NCI-H774 (cell line): ENCODE data around the gene NR1I2.

Experiments used
- DNase-seq: peaks from one replicate; lab custom pipeline; 2025; lab: John Stamatoyannopoulos, UW

The NR1I2 gene

DNA sequence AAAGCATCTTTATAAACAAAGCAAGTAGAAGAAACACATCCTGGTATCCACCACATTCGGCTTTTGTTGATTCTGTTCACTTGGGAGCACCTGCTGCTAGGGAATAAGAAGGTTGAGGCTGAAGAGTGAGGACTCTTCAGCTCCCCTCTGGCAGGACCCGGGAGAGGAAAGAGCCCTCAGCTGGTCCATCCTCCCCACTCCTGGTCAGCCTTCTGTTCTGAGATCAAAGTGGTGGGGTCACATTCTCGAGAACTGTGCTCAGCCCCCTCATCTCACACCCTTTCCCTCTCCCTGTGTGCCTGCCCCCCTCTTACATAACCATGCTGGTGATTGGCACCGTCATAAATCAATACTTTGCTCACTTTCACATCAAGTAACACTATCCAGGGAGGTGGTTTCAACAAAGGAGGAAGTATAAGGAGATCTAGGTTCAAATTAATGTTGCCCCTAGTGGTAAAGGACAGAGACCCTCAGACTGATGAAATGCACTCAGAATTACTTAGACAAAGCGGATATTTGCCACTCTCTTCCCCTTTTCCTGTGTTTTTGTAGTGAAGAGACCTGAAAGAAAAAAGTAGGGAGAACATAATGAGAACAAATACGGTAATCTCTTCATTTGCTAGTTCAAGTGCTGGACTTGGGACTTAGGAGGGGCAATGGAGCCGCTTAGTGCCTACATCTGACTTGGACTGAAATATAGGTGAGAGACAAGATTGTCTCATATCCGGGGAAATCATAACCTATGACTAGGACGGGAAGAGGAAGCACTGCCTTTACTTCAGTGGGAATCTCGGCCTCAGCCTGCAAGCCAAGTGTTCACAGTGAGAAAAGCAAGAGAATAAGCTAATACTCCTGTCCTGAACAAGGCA lies at the start of gene NR1I2:
Gene NR1I2, plus strand, starts transcription at position 772 of the 869 bp plus-strand sequence.
- DNase-seq: no peak

DNA sequence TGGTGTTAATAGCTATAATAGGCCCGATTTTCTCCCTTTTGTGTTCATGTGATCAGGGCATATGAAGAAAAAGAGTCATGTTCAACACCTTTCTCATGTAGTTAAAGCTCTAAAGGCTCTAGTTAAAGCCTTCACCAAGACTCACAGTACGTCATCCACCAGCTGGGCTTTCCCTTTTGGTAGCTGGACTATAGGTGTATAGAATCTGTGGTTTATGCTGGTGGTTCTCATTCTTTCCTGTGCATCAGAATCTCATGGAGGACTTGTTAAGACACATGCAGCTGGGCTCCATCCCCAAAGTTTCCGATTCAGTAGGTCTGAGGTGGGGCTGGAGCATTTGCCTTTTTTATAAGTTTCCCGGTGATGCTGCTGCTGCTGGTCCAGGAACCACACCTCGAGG lies 48.1 kb upstream of the NR1I2 start:
- no peak for DNase-seq

DNA sequence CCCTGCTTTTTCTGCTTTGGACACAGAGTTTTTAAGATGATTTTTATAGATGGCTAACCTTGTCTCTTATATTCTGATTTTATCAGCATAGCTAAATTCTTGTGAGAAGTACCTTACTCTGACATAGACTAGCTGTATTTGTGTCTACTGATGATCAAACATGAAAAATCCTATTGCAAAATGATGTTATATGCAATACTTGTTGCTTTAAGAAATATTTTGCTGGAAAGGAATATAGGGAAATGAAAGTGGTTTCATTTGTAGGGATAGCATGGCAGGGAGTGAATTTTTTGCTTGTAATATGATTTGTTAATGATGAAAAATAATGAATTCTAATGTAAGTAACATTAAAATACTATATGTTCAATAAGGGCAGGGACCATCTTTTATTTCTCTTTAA lies 43.2 kb upstream of the NR1I2 start:
- no peak for DNase-seq

DNA sequence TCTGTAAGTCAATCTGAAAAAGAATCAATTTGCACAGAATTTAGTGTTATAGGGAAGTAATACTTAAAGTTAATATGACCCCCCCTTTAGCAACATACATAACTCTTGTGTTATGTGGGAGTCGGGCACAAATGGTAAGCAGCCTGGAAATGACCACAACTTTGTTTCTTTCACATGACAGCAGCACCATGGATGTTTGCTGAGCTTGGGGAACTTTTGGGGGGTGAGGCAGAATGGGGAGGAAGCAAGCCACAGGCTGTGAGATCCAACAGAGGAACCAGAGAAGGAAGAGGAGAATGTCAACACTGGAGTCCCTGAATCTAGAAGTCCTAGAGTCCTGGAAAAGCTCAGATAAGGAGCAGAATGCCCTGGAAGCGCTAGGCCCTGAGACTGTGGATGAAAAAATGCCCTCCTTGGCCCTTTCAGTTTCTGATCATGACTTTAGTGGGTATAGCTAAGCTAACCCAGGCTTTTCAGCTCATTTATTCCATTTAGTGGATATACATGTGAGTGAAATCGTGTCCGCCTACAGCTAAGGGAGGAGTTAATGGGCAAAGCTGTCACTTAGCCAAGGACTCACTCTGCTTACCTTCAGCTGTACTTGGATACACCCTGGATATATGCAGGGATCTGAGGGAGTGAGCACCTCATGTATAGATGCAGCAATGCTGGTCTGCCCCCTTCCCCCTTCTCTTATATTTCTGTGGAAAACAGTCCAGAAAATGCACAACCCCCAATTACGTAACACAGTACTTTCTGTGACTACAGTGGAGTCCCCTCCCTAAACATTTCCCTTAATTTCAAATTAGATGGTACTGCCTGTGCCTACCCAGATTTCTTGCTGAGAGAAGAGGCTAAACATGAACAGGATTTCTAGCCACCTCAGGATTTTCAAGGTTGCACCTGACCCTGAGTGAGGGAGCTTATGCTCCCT lies 40.0 kb upstream of the NR1I2 start:
- DNase-seq: no peak

DNA sequence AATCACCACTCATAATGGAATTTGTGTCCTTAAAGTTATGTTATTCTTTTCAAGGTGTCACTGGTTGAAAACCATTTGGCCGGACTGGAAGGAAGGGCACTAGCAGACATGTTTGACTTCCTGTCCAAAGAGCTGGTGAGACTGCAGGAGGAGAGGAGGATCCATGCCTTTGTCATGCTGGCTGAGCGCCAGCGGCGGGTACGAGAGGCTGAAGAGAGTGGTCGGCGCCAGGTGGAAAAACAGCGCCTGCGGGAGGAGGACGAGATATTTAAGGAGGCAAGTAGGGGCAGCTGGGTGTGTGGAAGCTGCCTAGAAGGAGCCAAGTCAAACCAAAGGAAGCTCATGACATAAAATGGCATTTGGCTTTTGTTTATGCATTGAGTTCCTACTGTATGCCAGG lies 38.0 kb upstream of the NR1I2 start:
- no peak for DNase-seq

DNA sequence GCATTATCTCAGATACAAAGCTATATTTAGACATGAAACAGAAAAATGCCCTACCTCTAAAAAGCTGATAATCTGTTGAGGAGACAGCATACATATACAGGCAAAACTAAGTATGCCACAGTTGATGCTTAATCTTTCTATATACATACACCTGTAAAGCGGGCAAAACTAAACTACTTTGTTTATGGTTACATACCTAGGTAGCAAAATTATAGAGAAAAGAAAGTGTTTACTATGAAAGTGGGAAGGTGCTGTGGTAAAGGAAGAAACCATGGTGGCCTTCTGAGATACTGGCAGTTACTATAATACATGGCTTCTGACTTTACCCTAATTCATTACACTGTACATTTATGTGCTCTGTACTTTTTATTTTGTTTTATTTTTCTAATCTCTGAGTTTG lies 36.0 kb upstream of the NR1I2 start:
- DNase-seq: no peak

DNA sequence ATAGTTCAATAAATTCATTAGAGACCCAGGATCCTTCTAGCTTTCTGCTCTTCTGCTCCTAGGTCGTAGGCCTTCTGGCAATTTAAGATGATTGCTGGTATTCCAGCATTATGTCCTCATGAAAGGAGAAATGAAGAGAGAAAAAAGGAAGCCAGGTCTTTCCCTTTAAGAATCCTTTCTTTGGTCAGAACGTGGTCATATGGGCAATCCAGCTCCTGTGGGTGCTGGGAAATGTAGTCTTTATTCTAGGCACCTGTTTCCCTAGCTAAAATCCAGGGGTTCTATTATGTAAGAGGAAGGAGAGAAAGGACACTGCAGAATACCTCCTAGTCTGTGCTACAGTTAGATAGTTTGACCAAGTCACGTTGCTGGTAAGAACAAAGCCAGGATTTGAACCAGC lies 35.5 kb upstream of the NR1I2 start:
- DNase-seq: no peak

DNA sequence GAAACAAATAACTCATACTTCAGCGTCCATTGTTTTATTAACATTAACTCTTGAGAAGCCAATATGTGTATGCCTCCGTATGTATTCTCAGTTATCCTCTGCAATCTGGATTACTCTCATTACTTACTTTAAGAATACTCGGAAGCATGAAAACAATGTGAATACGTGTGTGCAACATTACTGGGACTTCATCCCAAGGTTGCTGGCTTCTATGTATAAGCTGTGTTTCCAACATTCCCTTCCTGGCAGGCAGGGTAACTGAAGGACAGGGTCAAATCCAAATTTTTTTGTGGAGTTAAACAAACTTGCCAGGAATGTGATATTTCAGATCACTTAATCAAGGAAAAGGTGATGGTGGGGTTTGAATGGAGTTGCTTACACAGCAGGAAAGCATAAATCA lies 34.5 kb upstream of the NR1I2 start:
- no peak for DNase-seq

DNA sequence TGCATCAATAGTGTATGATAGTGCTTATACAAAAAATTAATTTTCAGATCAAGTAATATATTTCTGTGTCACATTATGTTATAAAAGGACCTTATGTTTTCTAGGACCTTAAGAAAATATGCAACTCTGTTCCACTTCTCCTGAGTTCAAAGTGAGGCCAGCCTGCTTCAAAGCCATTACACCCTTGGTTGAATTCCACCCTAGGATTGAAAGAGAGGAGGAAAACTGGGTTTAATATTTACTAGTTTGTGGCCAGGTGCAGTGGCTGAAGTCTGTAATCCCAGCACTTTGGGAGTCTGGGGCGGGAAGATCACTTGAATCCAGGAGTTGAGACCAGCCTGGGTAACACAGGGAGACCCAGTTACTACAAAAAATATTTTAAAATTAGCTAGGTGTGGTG lies 32.9 kb upstream of the NR1I2 start:
- DNase-seq: no peak

DNA sequence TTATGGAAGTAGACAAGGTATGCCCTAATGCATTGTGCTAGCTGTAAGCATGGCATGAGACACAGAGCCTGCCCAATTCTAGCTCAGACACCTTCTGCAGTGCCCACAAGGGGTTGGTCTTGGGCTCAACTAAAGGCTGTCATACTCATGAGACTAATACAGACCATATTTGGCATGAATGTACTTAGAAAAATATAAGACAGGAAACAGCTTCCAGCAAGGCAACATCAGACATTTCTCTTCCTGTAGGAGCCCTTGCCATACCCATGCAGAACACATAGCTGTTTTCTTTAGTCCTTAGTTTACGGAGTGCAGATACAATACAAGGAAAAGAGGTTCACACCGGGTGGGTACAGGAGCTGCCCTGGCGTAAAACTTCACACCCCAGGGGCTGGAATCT lies 30.5 kb upstream of the NR1I2 start:
- DNase-seq: no peak

DNA sequence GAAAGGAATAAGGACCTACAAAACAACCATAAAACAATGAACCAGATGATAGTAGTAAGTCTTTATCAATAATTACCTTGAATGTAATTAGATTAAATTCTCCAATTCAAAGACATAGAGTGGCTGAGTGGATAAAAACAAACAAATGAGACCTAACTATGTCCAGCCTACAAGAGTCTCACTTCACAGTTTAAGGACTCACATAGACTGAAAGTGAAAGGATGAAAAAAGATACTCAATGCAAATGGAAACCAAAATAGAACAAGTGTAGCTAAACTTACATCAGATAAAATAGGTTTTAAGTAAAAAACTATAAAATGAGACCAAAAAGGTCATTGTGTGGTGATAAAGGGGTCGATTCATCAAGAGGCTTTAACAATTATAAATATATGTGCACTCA lies 21.9 kb upstream of the NR1I2 start:
- DNase-seq: no peak

DNA sequence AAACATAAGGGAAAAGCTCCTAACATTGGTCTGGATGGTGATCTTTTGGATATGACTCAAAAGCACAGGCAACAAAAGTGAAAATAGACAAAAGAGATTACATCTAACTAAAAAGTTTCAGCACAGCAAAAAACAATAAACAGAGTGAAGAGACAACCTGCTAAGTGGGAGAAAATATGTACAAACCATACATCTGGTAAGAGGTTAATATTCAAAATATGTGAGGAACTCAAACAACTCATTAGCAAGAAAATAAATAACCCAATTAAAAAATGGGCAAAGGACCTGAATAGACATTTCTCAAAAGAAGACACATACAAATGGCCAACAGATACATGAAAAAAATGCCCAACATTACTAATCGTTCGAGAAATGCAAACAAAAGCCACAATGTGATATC lies 19.0 kb upstream of the NR1I2 start:
- DNase-seq: no peak

DNA sequence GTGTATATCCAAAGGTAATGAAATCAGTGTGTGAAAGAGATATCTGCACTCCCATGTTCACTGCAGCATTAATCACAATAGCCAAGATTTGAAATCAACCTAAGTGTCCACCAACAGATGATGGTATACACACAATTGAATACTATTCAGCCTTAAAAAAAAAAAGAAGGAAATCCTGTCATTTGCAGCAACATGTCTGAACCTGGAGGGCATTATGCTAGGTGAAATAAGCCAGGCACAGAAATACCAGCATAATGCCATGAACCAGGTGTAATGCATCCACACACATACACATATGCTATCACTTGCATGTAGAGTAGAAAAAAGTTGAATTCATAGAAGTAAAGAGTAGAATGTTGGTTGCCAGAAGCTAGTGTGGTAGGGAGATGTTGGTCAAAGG lies 18.4 kb upstream of the NR1I2 start:
- no peak for DNase-seq

DNA sequence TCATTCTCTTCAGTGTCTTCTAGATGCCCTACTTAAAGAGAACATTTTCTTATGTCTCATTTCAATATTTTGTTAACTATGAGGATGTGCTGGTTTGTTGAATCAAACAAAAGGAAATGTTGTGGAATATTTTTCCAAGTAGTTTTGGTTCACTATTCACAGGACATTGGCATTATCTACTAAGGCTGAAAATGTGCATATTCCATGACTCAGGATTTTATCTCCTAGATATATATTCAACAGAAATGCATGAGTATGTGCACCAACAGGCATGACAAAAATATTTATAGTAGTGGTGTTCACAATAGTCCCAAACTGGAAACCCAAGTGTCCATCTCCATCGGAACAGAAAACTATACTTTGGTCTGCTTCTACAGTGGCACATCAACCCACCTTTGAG lies 16.7 kb upstream of the NR1I2 start:
- no peak for DNase-seq

DNA sequence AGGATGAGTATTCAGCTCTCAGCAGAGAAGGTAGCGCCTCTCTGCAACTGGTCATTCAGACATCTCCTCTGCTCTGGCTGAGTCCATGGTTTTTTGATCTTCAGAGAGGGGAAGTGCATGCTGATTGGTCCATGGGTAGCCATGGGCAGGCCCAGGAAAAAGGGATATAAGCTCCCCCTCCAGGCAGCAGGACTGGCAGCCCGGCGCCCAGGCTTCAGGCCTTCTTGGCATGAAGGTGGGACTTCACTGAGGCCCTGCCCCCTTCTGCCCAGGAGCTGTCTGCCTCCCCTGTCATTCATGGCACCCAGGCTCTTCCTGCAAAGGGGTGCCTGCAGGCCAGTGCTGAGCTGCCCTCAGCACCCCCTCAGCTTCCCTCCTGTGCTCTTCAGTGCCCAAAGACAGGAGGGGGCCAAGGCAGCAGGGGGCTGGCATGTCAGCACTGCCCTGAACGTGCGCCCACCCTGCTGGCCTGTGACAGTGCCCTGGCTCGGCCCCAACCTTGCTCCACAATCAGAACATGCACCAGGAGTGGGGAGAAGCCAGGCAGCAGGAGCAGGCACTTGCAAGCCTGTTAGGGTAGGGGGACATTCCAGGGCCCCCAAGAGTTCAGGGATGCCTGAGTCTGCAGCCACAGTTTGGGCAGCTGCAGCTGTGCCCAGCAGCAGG lies 13.8 kb upstream of the NR1I2 start:
- no peak for DNase-seq

DNA sequence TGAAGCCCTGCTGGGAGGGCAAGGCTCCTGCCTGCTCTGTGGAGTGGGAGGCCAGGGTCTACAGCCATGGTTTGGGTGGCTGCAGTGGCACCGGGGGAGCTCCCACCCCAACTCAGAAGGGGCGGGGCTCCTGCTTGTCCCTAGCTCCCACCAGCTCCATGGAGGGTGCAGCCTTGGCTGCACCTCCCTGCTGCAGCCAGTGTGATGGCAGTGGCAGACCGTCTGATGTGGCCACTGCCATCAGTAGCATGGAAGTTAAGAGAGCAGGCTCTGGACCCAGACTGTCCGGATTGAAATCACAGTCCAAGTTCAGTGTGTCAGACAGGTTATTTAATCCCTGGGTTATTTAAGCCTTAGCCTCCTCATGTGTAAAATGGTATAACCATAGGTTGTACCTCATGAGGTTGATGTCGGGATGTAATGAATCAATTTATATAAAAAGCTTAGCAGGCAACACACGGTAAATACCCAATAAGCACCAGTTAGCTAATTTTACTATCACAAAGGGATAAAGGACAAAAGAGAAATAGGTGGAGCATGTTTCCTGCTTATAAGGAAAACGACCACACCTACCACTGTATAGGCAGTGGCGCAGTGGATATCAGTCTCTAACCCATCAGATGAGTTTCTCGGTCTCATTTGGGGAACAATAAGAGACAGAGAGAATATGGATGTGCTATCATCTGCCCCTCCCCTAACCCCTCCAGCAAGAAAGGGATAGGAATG lies 13.1 kb upstream of the NR1I2 start:
- no peak for DNase-seq

DNA sequence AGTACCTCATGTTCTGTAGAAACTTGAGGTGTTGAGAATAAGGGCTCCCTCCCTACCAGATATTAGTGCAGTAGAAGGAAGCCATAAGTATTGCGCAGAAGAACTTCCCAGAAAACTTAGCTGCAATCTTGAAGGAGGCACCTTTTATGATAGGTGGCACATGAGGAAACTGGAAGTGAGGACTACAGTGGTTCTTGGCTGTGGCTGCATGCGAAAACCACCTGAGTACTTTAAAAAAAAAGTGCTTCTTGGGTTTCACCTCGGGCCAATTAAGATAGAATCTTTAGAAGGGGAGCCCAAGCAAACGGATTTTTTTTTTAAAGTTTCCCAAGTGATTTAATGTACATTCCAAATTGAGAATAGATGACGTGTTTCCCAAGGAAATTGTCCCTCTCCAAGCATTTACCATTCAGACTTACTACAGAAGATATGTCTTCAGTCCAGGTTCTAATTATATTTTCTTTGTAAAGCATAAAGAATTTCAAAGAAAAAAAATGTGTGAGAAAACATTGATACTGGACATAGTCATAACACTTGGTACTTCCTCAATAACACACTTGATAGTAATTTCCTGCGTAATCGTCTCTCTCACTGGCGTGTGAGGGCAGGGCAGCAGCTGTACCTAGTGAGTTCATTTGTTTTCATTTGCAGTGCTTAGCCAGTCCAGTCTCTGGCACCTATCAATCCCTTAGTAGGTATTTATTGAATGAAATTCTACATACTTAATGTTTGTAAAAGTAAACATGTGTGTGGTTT lies 12.3 kb upstream of the NR1I2 start:
- DNase-seq: no peak

DNA sequence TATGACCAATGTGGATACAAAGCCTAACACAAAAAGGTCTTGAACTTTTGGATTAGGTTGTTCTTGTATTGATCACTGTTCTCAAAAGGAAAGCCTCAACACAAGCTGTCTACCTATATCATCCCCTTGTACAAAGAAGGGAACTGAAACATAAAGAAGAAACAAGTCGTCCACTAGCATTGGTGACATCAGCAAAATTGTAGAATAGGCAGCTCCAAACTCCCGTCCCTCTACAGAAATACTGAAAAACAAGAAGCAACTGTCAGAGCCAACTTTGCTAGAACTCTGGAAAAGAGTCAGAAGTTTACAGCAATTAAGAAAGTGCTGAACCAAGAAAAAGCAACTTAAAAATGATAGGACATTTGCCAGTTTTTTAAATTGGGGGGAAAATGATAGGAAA lies 7.5 kb upstream of the NR1I2 start:
- no peak for DNase-seq

DNA sequence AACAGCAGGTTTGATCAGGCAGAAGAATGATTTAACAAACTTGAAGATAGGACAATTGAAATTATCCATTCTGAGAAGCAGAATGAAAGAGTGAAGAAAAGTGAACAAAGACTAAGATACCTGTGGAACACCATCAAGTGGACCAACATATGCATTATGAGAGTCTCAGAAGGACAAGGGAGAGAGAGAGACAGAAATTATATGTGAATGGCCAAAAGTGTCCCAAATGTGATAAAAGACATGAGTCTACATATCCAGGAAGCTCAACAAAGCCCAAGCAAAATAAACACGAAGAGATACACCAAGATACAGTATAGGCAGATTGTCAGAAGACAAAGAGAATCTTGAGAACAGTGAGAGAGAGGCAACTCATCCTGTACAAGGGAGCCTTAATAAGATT lies 5.6 kb upstream of the NR1I2 start:
- no peak for DNase-seq

DNA sequence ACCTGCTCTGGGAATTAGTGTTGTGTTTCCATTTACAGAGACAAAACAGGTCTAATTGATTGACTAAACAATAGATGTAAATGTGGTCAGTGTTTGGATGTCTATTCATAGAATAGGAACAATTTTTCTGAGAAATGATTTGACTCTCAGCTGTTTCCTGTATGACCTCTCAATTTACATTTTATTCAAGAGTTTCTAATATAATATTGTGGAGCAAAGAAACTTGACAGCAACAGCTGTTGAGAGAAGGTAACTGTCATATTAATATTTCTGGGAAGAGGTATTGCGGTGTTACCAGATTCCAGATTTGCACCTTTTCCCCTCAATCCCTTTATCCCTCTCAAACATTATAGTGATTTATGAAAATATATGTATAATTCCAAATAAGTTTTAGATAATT lies 3.7 kb upstream of the NR1I2 start:
- DNase-seq: no peak

DNA sequence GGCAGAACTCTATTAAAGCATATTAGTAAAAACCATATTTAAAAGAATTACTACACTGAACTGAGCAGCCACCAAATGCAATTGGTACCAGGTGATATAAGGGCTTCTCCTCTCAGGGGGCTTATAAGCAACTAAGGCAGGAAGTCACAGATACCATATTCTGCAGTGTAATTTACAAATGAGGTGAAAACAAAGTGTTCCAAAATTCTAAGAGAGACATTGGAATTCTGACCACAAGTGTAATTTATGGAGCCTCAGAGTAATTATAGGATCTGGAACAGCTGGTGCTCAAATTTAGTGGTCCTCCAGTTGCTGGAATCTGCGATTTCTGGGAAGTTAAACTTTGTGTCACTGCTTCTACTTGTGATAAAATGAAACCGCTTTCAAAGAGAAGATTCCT lies 3.1 kb upstream of the NR1I2 start:
- DNase-seq: no peak
